H1 (cell line): ENCODE results near the gene CFAP54. TPM values are rescaled to one million over a fixed set of nuclear protein-coding genes. Genes with fewer than 3 reads are reported as not detected.

Experiments used
- CTCF ChIA-PET: fragments of 300-600 bp; sonication (Branson Sonifier 250); formaldehyde crosslinking; loops from one replicate; lab custom pipeline; 2021; ENCODE audit not compliant: partially characterized antibody; lab: Charles Lee
- POLR2A ChIA-PET: fragments of 300-600 bp; sonication (Branson Sonifier 250); formaldehyde crosslinking; loops from one replicate; lab custom pipeline; 2021; ENCODE audit warnings: inconsistent platforms; ENCODE audit not compliant: partially characterized antibody; lab: Charles Lee
- DNase-seq, 2 experiments: peaks; one replicate each; pipeline versions ENCODE4 v3.0.0 to v3.0.0-alpha.2; 2010 to 2022; ENCODE audit warnings: low spot score in 2 of 2, low read depth in 1 of 2, mixed read lengths in 1 of 2
- FAIRE-seq: peaks from 2 replicates; lab custom pipeline; 2011; peaks lifted over from hg19 to GRCh38; lab: Jason Lieb, UNC
- H2AFZ ChIP-seq: 2 replicates; pipeline ENCODE4 v1.8.1; 2012; ENCODE audit warnings: low read length, inconsistent platforms
- H2AK5ac ChIP-seq: 2 replicates; pipeline ENCODE4 v1.6.1; 2013; ENCODE audit warnings: low read depth, low read length
- H2BK120ac ChIP-seq: replicated peaks from 2 replicates; pipeline ENCODE3; 2013; ENCODE audit warnings: low read depth, low read length, inconsistent platforms
- H2BK12ac ChIP-seq: 2 replicates; pipeline ENCODE4 v1.6.1; 2013; ENCODE audit warnings: low read depth, low read length
- H2BK15ac ChIP-seq: 2 replicates; pipeline ENCODE4 v1.6.1; 2013; ENCODE audit warnings: low read length
- H2BK20ac ChIP-seq: 2 replicates; pipeline ENCODE4 v1.6.1; 2013; ENCODE audit warnings: low read length
- H2BK5ac ChIP-seq: 2 replicates; pipeline ENCODE4 v1.6.1; 2013; ENCODE audit warnings: low read depth, low read length
- H3K14ac ChIP-seq: 2 replicates; pipeline ENCODE4 v1.6.1; 2013; ENCODE audit warnings: inconsistent platforms; ENCODE audit not compliant: insufficient read length
- H3K18ac ChIP-seq: 2 replicates; pipeline ENCODE4 v1.6.1; 2013; ENCODE audit warnings: low read length; ENCODE audit errors: extremely low read depth
- H3K23ac ChIP-seq: 2 replicates; pipeline ENCODE4 v1.6.1; 2013; ENCODE audit warnings: inconsistent platforms; ENCODE audit not compliant: insufficient read length
- H3K23me2 ChIP-seq: 2 replicates; pipeline ENCODE4 v1.6.1; 2013; ENCODE audit warnings: low read depth, low read length
- H3K27ac ChIP-seq: 2 replicates; pipeline ENCODE4 v1.6.1; 2011; ENCODE audit warnings: low read depth, low read length, inconsistent platforms
- H3K27me3 ChIP-seq, 4 experiments: replicated peaks in 1 of 4; 1 replicate in 1 of 4; 2 replicates in 3 of 4; pipeline versions ENCODE4 v1.6.1 to v1.8.1; 2011 to 2013; ENCODE audit warnings: low read length in 3 of 4, mild to moderate bottlenecking in 3 of 4, inconsistent platforms in 2 of 4, mixed read lengths in 2 of 4, moderate library complexity in 1 of 4; ENCODE audit not compliant: control insufficient read depth in 3 of 4, insufficient read depth in 3 of 4; ENCODE audit errors: extremely low read depth in 1 of 4
- H3K36me3 ChIP-seq, 4 experiments: 2 replicates each; pipeline versions ENCODE4 v1.6.1 to v1.8.1; 2011 to 2013; ENCODE audit warnings: mild to moderate bottlenecking in 4 of 4, low read length in 3 of 4, moderate library complexity in 2 of 4, control low read depth in 1 of 4, inconsistent platforms in 1 of 4; ENCODE audit not compliant: insufficient read depth in 4 of 4, control insufficient read depth in 2 of 4
- H3K4ac ChIP-seq: replicated peaks from 2 replicates; pipeline ENCODE3; 2013; ENCODE audit warnings: low read length, low read depth, mixed read lengths, inconsistent platforms; ENCODE audit not compliant: insufficient read length
- H3K4me1 ChIP-seq, 4 experiments: replicated peaks in 1 of 4; 1 replicate in 1 of 4; 2 replicates in 3 of 4; pipeline versions ENCODE4 v1.6.1 to v1.8.1; 2011 to 2013; ENCODE audit warnings: low read length in 3 of 4, inconsistent platforms in 2 of 4, mixed read lengths in 1 of 4; ENCODE audit not compliant: insufficient read depth in 4 of 4, control insufficient read depth in 3 of 4
- H3K4me2 ChIP-seq, 2 experiments: 2 replicates each; pipeline versions ENCODE4 v1.6.1 to v1.8.1; 2011 to 2013; ENCODE audit warnings: low read depth in 2 of 2, low read length in 2 of 2, control low read depth in 1 of 2, inconsistent platforms in 1 of 2, mild to moderate bottlenecking in 1 of 2; ENCODE audit not compliant: insufficient read depth in 1 of 2
- H3K4me3 ChIP-seq, 4 experiments: fragments of 200-600, 300-600 bp in 1 of 4; sonication (generic), shearing (Covaris generic), sonication (Bioruptor Twin) in 1 of 4; 2 replicates each; pipeline versions ENCODE4 v1.5.1 to v1.8.1; 2011 to 2016; ENCODE audit warnings: low read length in 4 of 4, low read depth in 3 of 4, control low read depth in 2 of 4, inconsistent platforms in 2 of 4, mild to moderate bottlenecking in 2 of 4, mixed read lengths in 1 of 4, moderate library complexity in 1 of 4; ENCODE audit not compliant: insufficient read depth in 2 of 4; ENCODE audit errors: extremely low read depth in 1 of 4
- H3K56ac ChIP-seq: replicated peaks from 2 replicates; pipeline ENCODE3; 2013; ENCODE audit warnings: low read depth, mild to moderate bottlenecking, mixed read lengths, low read length, inconsistent platforms; ENCODE audit not compliant: insufficient read length
- H3K79me1 ChIP-seq: 2 replicates; pipeline ENCODE4 v1.6.1; 2013; ENCODE audit warnings: low read depth, low read length, control low read depth
- H3K79me2 ChIP-seq, 2 experiments: 2 replicates each; pipeline versions ENCODE4 v1.6.1 to v1.8.1; 2012 to 2013; ENCODE audit warnings: low read length in 2 of 2, mild to moderate bottlenecking in 2 of 2, inconsistent platforms in 1 of 2; ENCODE audit not compliant: insufficient read depth in 2 of 2, control insufficient read depth in 1 of 2
- H3K9ac ChIP-seq, 4 experiments: replicated peaks in 1 of 4; 1 replicate in 1 of 4; 2 replicates in 3 of 4; pipeline versions ENCODE4 v1.6.1 to v1.8.1; 2011 to 2013; ENCODE audit warnings: low read depth in 3 of 4, low read length in 3 of 4, control low read depth in 2 of 4, mild to moderate bottlenecking in 2 of 4, moderate library complexity in 2 of 4, inconsistent platforms in 1 of 4; ENCODE audit errors: extremely low read depth in 1 of 4
- H3K9me3 ChIP-seq, 2 experiments: 2 replicates each; pipeline versions ENCODE4 v1.6.1 to v1.8.1; 2012 to 2013; ENCODE audit warnings: mild to moderate bottlenecking in 2 of 2, moderate library complexity in 2 of 2, control low read depth in 1 of 2, inconsistent platforms in 1 of 2, low read depth in 1 of 2, low read length in 1 of 2, mixed read lengths in 1 of 2; ENCODE audit not compliant: insufficient read depth in 2 of 2
- H4K20me1 ChIP-seq, 2 experiments: replicated peaks in 1 of 2; 2 replicates each; pipeline versions ENCODE3 to v1.8.1; 2011 to 2013; ENCODE audit warnings: inconsistent platforms in 2 of 2, low read length in 2 of 2, mild to moderate bottlenecking in 1 of 2; ENCODE audit not compliant: insufficient read depth in 2 of 2, control insufficient read depth in 1 of 2
- H4K5ac ChIP-seq: 2 replicates; pipeline ENCODE4 v1.6.1; 2013; ENCODE audit warnings: low read length, low read depth, mixed read lengths, inconsistent platforms; ENCODE audit not compliant: insufficient read length
- H4K8ac ChIP-seq: 2 replicates; pipeline ENCODE4 v1.8.0; 2013; ENCODE audit warnings: mild to moderate bottlenecking, moderate library complexity, low read length, inconsistent platforms; ENCODE audit not compliant: insufficient read depth; ENCODE audit errors: extremely low read depth
- H4K91ac ChIP-seq: replicated peaks from 2 replicates; pipeline ENCODE3; 2013; ENCODE audit warnings: low read length, mixed read lengths, inconsistent platforms; ENCODE audit not compliant: insufficient read length
- BCL11A ChIP-seq, 2 experiments: IDR thresholded peaks; one replicate each; pipeline ENCODE4 v1.6.1; 2011; ENCODE audit warnings: low read depth in 2 of 2, low read length in 2 of 2, mild to moderate bottlenecking in 2 of 2
- CEBPB ChIP-seq: IDR thresholded peaks from 2 replicates; pipeline ENCODE4 v1.6.1; 2012; ENCODE audit warnings: low read depth, low read length
- EZH2 ChIP-seq: fragments of 200-600 bp; sonication (generic); IDR thresholded peaks from 2 replicates; pipeline ENCODE4 v1.7.1; 2012; ENCODE audit warnings: low read depth, mild to moderate bottlenecking, moderate library complexity, low read length, inconsistent platforms; ENCODE audit not compliant: severe bottlenecking
- HDAC2 ChIP-seq, 2 experiments: fragments of 300-600 bp in 1 of 2; sonication (generic) in 1 of 2; IDR thresholded peaks; 2 replicates each; pipeline ENCODE4 v1.6.1; 2011 to 2012; ENCODE audit warnings: low read depth in 2 of 2, low read length in 2 of 2, mild to moderate bottlenecking in 2 of 2, moderate library complexity in 2 of 2, borderline replicate concordance in 1 of 2, inconsistent platforms in 1 of 2
- KDM1A ChIP-seq: fragments of 200-600, 300-600 bp; sonication (generic); IDR thresholded peaks from 2 replicates; pipeline ENCODE4 v1.7.1; 2016; ENCODE audit warnings: mild to moderate bottlenecking, low read length, borderline replicate concordance
- KDM4A ChIP-seq: IDR thresholded peaks from one replicate; pipeline ENCODE4 v1.7.1; 2012; ENCODE audit warnings: low read depth, mild to moderate bottlenecking, moderate library complexity, low read length, inconsistent platforms; ENCODE audit not compliant: severe bottlenecking
- KDM5A ChIP-seq: fragments of 200-600 bp; IDR thresholded peaks from 2 replicates; pipeline ENCODE4 v1.7.1; 2012; ENCODE audit warnings: mild to moderate bottlenecking, low read length, inconsistent platforms, mixed read lengths
- POLR2A ChIP-seq, 2 experiments: IDR thresholded peaks; 1 replicate in 1 of 2; 2 replicates in 1 of 2; pipeline ENCODE4 v1.6.1; 2011; ENCODE audit warnings: low read depth in 2 of 2, low read length in 2 of 2, mild to moderate bottlenecking in 2 of 2; ENCODE audit errors: control extremely low read depth in 1 of 2
- SIN3A ChIP-seq, 2 experiments: IDR thresholded peaks in 1 of 2; conservative IDR thresholded peaks in 1 of 2; 2 replicates each; pipeline ENCODE4 v1.6.1; 2011 to 2012; ENCODE audit warnings: low read length in 2 of 2, improper control_type of control experiment in 1 of 2, low read depth in 1 of 2, mild to moderate bottlenecking in 1 of 2
- SIRT6 ChIP-seq: IDR thresholded peaks from one replicate; pipeline ENCODE4 v1.7.1; 2012; ENCODE audit warnings: low read length, inconsistent platforms
- SP2 ChIP-seq: IDR thresholded peaks from 2 replicates; pipeline ENCODE4 v1.6.1; 2012; ENCODE audit warnings: mild to moderate bottlenecking, low read length, inconsistent platforms
- YY1 ChIP-seq: IDR thresholded peaks from 2 replicates; pipeline ENCODE4 v1.6.1; 2011; ENCODE audit warnings: low read depth, mild to moderate bottlenecking, low read length
- whole genome bisulfite sequencing, 2 experiments: shearing (Covaris generic) in 1 of 2; methylation state at CpG; one replicate each; pipeline versions ENCODE4 v1.1.6 to v1.1.7; 2013 to 2015; ENCODE audit warnings: low lambda C conversion rate in 2 of 2, mixed read lengths in 2 of 2, inconsistent platforms in 1 of 2, low coverage in 1 of 2, missing lambda C conversion rate in 1 of 2; ENCODE audit not compliant: insufficient replicate concordance in 2 of 2, insufficient coverage in 1 of 2, insufficient read length in 1 of 2; ENCODE audit errors: extremely low coverage in 1 of 2, missing lambda C conversion rate in 1 of 2; 5-methylcytosine and 5-hydroxymethylcytosine counted together
- polyA plus RNA-seq, 7 experiments: library from polyadenylated mRNA; depleted of rRNA in 3 of 7; stranded (reverse) in 5 of 7; unstranded in 2 of 7; fragments of >200 nt in 5 of 7; fragments of 200-250 nt in 2 of 7; gene quantifications; 1 replicate in 5 of 7; 2 replicates in 1 of 7; 4 replicates in 1 of 7; pipeline versions ENCODE4 v1.2.1 to v1.2.3, GENCODE V29; 2011 to 2013; ENCODE audit warnings: missing spikeins in 2 of 7, mixed read lengths in 2 of 7
- total RNA-seq: library from RNA; stranded (reverse); fragmentation: NEBNext Ultra II Directional; extraction: Animal tissue kit (Norgen Biotek cat#: 25700); gene quantifications from 2 replicates; pipeline ENCODE4 v1.2.1, GENCODE V29; 2021
- TF ChIP-seq, protein P1 (sequence below): IDR thresholded peaks from 2 replicates; pipeline ENCODE4 v1.6.1; 2011; ENCODE audit warnings: low read depth, mild to moderate bottlenecking, low read length; ENCODE audit not compliant: insufficient read depth

Gene CFAP54
- total and polyA plus RNA-seq, 2 of the 8 experiments (the other 6 are each of a cell fraction or from before 2014, with no cell fraction given): 0.17 to 0.33 TPM

DNA sequence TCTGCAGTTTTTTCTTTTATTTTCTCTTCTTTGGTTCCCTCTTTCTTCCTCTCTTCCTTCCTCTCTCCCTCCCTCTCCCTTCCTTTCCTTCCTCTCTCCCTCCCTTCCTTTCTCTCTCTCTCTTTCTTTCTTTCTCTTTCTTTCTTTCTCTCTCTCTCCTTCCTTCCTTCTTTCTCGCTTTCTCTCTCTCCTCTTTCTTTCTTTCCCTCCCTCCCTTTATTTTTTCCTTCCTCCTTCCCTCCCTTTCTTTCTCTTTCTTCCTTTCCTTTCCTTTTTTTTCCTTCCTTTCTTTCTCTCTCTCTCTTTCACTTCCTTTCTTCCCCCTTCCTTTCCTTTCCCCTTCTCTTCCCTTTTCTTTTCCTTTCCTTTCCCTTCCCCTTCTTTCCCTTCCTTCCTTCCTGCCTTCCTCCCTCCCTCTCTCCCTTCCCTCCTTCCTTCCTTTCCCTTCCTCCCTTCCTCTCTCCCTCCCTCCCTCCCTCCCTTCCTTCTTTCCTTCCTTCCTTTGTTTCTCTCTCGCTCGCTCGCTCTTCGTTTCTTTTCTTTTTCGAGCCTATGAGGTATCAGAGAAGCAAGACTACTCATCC, 13.7 kb downstream of the CFAP54 start:
- Histone ChIP-seq H3K36me3 (no peaks in the 10 kb centered on the region), H3K4me2 (no peak overlapping the region), H3K23me2 (no peaks in the 10 kb centered on the region; the same call in 1 of the 2 replicates), H3K27me3 (no peaks in the 10 kb centered on the region), H3K18ac (no peak overlapping the region), H4K20me1 (no peaks in the 10 kb centered on the region), H4K8ac (no peak overlapping the region), H4K91ac (no peak overlapping the region), H3K79me1 (no peaks in the 10 kb centered on the region), H2BK20ac (no peak overlapping the region), H2AK5ac (no peak overlapping the region), H3K4me1 (peaks cover 0 to 4% (median 0%) of the 10 kb centered on the region in 4 experiments; a peak in 1 of 7 replicates), H3K14ac (no peak overlapping the region), H3K9ac (no peak overlapping the region), H3K79me2 (no peaks in the 10 kb centered on the region), H2BK15ac (no peak overlapping the region), H3K4ac (no peak overlapping the region), H2BK12ac (no peak overlapping the region), H3K27ac (no peak overlapping the region), H3K56ac (no peak overlapping the region), H3K9me3 (no peaks in the 10 kb centered on the region), H2BK120ac (no peak overlapping the region), H2BK5ac (no peak overlapping the region), H4K5ac (no peak overlapping the region), H3K4me3 (no peak overlapping the region), H2AFZ (no peak overlapping the region), H3K23ac (no peak overlapping the region)
- WGBS, 2 experiments: 53% methylated on average over 5 of the region's 6 CpGs; no CpG with 5 or more reads in 1 of the 2 experiments
- ChIA-PET POLR2A (no interaction called here), CTCF (interaction anchor here (0.6 to 1.3 kb wide), 2 partner anchors 14 to 18 kb away, joined by 3 to 4 read pairs; no protein-coding TSS in a partner anchor)
- DNase-seq (no peak), FAIRE-seq (no peak)
- TF ChIP-seq, protein P1, sequence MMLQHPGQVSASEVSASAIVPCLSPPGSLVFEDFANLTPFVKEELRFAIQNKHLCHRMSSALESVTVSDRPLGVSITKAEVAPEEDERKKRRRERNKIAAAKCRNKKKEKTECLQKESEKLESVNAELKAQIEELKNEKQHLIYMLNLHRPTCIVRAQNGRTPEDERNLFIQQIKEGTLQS: no peak
- TF ChIP-seq KDM1A (no peak), SP2 (no peak), POLR2A (IDR thresholded peaks at IDR 0.05; ENCODE audit: control extremely low read depth in 1 of 2, low read depth in 2 of 2, low read length in 2 of 2) (no peak), CEBPB (no peak), SIN3A (conservative IDR thresholded peaks at IDR 0.05 in 1 of 2, IDR thresholded peaks at IDR 0.05 in 1 of 2; ENCODE audit: low read depth in 1 of 2, low read length in 2 of 2) (no peak), EZH2 (no peak), YY1 (no peak), HDAC2 (IDR thresholded peaks at IDR 0.05; ENCODE audit: borderline replicate concordance in 1 of 2, low read depth in 2 of 2, low read length in 2 of 2) (no peak), KDM5A (no peak), KDM4A (no peak), BCL11A (IDR thresholded peaks at IDR 0.05; ENCODE audit: low read depth in 2 of 2, low read length in 2 of 2) (no peak), SIRT6 (no peak)
